Neural cell (in vitro differentiated cells): Measurements from ENCODE around the gene SDHC.
"Not testable (repeated sequence)": the region's sequence is repeated elsewhere in the genome, so short reads cannot be mapped to it uniquely, and the experiment has no call there.

ENCODE experiments used
- CTCF ChIP-seq: fragments of 450-650 bp; IDR thresholded peaks from 2 replicates; pipeline ENCODE4 v1.5.1; 2014; ENCODE audit warnings: antibody characterized with exemption, mild to moderate bottlenecking, moderate library complexity; ENCODE audit not compliant: poor library complexity, severe bottlenecking
- EP300 ChIP-seq: fragments of 450-650 bp; conservative IDR thresholded peaks from 2 replicates; pipeline ENCODE4 v1.6.1; 2014; ENCODE audit warnings: antibody characterized with exemption, mild to moderate bottlenecking, moderate library complexity; ENCODE audit not compliant: poor library complexity, severe bottlenecking
- EZH2 ChIP-seq: fragments of 200-600, 300-800 bp; shearing (Covaris generic), sonication (generic); IDR thresholded peaks from 2 replicates; pipeline ENCODE4 v1.6.1; 2014; ENCODE audit warnings: antibody characterized with exemption, low read length, borderline replicate concordance, mild to moderate bottlenecking; ENCODE audit not compliant: insufficient read depth, poor library complexity, severe bottlenecking
- POLR2AphosphoS5 ChIP-seq: IDR thresholded peaks from 2 replicates; pipeline ENCODE4 v1.6.1; 2012
- RAD21 ChIP-seq: fragments of 450-650 bp; conservative IDR thresholded peaks from 2 replicates; pipeline ENCODE4 v1.6.1; 2014; ENCODE audit warnings: antibody characterized with exemption, mild to moderate bottlenecking, moderate library complexity
- REST ChIP-seq: IDR thresholded peaks from 2 replicates; pipeline ENCODE4 v1.6.1; 2012; ENCODE audit warnings: borderline replicate concordance
- SMC3 ChIP-seq: fragments of 450-650 bp; conservative IDR thresholded peaks from 2 replicates; pipeline ENCODE4 v1.6.1; 2014; ENCODE audit warnings: antibody characterized with exemption, mild to moderate bottlenecking, moderate library complexity; ENCODE audit not compliant: poor library complexity
- TAF1 ChIP-seq: IDR thresholded peaks from 2 replicates; pipeline ENCODE4 v1.6.1; 2012; ENCODE audit warnings: low read depth

- not testable (repeated sequence) for TF ChIP-seq CTCF, POLR2AphosphoS5, SMC3, RAD21, EP300, EZH2, REST, TAF1
Measured at GRCh38 chr1:161389158-161389557, 75.0 kb downstream of the SDHC start.
